GM12891 (cell line): ENCODE data around the gene SLC15A4.

Source experiments
- POLR2A ChIP-seq: IDR thresholded peaks from 2 replicates; pipeline ENCODE4 v1.6.1; 2011; ENCODE audit warnings: low read depth, low read length, control low read depth
- POLR2AphosphoS5 ChIP-seq: IDR thresholded peaks from 2 replicates; pipeline ENCODE4 v1.6.1; 2011; ENCODE audit warnings: low read depth, low read length, control low read depth

- no peak for TF ChIP-seq POLR2A
- TF ChIP-seq POLR2AphosphoS5 = no peak
These were observed 68.2 kb downstream of the SLC15A4 start for GRCh38 chr12:128755566-128755965.
